Keratinocyte (primary cell): ENCODE measurements around the gene RYR1.

Experiments used
- CTCF ChIP-seq, 3 experiments: IDR thresholded peaks in 1 of 3; conservative IDR thresholded peaks in 1 of 3; optimal IDR thresholded peaks in 1 of 3; 2 replicates in 2 of 3; 3 replicates in 1 of 3; pipeline versions ENCODE3 to v1.5.1; 2011; ENCODE audit warnings: low read length in 3 of 3, mild to moderate bottlenecking in 3 of 3, moderate library complexity in 2 of 3, control low read depth in 1 of 3, inconsistent platforms in 1 of 3; ENCODE audit not compliant: insufficient read depth in 2 of 3; ENCODE audit errors: extremely low read depth in 1 of 3
- EZH2 ChIP-seq: IDR thresholded peaks from one replicate; pipeline ENCODE4 v1.6.1; 2012; ENCODE audit warnings: inconsistent platforms, mild to moderate bottlenecking, low read length, moderate library complexity

GRCh38 chr19:38469151-38469550 lies 35.7 kb downstream of the RYR1 start:
- TF ChIP-seq CTCF (optimal IDR thresholded peaks at IDR 0.05 in 1 of 3, IDR thresholded peaks at IDR 0.05 in 1 of 3, conservative IDR thresholded peaks at IDR 0.05 in 1 of 3; ENCODE audit: extremely low read depth in 1 of 3, insufficient read depth in 2 of 3, low read length in 3 of 3) = no peak
- no peak for TF ChIP-seq EZH2
